ENCODE results near the gene PDAP1.
"Not testable (repeated sequence)": the region's sequence is repeated elsewhere in the genome, so short reads cannot be mapped to it uniquely, and the experiment has no call there.

The PDAP1 gene, protein sequence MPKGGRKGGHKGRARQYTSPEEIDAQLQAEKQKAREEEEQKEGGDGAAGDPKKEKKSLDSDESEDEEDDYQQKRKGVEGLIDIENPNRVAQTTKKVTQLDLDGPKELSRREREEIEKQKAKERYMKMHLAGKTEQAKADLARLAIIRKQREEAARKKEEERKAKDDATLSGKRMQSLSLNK

GRCh38 chr7:99408379-99409191 is at the start of gene PDAP1, which contains the start of gene BUD31:
Gene PDAP1 (minus strand): TSS chr7:99408597. CDS start chr7:99408548, 49 bp downstream.
Gene BUD31 (plus strand): TSS chr7:99408969. CDS start chr7:99411093, 2,124 bp downstream.
- DNase-seq, result peak; percentile 87 to 96

DNA sequence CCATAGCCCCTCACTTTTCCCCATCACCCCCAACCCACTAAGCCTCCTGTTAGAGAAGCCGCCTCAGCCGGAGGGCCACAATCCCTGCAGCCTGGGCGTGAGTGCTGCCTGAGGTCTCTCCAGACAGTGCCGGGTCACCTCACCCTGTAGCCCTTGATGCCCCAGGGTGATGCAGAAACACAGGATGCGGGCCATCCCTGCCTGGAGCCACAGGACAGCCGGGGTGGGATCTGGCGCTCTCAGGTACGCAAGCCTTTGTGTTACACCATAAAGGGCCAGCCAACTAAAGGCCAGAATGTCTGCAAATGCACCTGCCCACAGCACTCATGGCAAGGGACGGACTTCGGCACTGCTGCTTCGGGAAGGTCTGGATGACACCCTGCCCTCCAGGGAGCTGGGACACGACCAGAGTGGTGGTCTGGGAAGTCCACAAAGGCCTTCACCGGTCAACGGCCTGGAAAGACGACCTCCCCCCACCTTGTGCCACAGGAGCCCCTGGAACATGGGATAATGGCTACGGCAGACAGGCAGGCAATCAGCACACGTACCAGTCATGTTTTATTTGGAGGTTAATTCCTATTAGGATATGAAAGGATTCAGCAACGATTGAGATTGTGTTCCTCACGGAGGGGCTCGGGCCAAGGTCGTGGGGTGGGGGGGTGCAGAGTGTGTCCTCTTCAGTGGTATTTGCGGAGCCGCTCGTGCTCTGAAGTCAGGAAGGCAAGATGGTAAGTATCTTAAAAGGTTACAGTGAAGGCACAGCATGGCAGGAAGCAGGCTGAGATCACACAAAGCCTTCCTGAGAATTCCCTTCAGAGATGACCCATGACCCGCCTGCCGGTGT is 49.5 kb upstream of the PDAP1 start:
- no peak for DNase-seq

- DNase-seq, result no peak
These were observed 48.8 kb upstream of the PDAP1 start for GRCh38 chr7:99457050-99457649.

DNA sequence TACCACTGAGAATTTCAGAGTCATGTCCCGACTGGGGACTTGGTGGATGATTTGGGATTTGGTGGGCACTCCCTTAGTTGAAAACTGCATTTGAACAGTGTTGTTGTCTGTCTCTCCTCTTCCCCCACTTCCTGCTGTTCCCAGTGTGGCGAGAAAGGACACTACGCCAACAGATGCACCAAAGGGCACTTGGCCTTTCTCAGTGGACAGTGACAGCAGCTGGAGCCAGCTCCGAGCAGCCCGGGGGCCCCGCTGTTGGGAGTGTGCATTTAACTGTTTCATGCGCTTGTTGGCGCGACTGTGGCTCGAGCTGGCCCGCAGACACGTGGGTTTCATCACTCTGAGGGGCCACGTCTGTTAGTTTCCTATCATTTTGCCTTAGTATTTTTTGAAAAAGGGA is 47.9 kb upstream of the PDAP1 start:
- DNase-seq, result no peak

- DNase-seq, result no peak
These were observed 47.5 kb upstream of the PDAP1 start for GRCh38 chr7:99455874-99456273.

DNA sequence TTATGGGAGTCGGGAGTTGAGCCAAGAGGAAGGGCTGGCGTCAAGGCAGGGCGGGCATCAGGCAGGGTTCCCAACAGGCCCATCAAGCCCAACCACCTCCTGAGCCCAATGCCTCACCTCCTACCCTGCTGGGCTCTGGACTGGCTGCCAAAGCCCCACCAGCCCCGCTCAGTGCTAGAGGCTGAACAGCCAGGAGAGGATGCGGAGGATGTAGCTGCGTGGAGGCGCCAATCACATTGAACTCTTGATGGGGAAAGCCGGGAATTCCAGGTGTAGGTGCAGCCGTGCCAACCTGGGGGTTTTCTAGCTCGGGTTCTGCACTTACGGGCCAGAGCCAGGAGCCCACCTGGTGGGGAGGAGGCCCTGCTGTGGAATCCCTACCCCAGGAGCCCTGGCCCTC is 44.7 kb upstream of the PDAP1 start:
- no peak for DNase-seq

- no peak for DNase-seq
These were observed 44.1 kb upstream of the PDAP1 start for GRCh38 chr7:99452541-99452940.

DNA sequence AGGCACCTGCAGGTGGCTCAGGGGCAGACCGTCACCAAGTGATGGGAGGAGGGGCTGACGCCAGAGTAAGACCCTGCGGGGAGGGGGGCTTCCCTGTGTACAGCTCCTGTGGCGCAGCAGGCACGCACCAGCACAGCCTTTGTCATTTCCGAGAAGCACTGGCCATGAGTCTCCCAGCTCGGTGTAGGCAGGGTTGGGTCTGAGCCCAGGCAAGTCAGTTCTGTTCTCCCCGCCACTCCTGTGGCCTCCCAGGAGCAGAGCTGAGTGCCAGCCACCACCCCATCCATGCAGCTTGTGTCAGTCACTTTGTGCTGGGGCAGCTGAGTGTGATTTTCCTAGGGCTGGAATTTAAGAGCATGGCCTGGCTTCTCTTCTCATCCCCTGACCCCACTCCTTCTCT is 43.5 kb upstream of the PDAP1 start:
- DNase-seq, result no peak

DNA sequence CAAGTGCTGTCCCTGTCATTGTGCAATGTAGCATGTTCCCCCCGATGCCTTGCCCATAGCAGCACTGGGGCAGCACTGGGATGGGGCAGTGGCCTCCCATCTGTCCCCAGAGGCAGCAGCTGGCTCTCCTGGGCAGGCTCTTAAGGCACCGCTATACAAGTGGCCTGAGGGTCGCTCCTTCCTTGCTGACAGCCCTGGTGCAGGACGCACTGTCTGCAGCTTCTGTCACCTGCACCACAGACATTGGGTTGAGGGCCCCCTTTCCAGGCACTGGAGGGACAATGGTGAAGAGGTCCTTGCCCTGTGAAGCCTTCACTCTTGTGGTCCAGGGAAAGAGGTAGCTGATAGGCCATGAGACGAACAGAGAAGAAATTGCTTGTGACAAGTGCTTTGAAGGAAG is 40.9 kb upstream of the PDAP1 start:
- no peak for DNase-seq

DNA sequence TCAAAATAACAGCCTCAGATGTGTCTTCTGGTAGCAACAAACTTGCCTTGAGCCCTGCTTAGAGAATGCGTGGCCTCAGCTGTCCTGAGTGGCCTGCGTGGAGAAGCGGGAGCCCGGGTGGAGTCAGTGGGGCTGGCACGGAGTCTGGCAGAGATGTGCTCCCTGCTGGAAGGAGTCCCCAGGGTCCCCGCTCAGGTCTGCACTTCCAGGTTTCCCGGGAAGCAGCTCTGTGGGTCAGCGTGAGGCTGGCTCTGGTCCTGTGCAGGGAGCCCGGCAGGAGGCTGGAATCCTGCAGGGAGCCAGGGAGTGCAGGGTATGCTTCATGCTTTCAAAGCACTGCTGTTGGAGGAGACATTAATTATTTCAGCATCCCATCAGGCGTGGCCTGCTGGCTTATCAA is 40.5 kb upstream of the PDAP1 start:
- DNase-seq, result no peak

- no peak for DNase-seq
These were observed 39.5 kb upstream of the PDAP1 start for GRCh38 chr7:99447943-99448342.

GRCh38 chr7:99446096-99446495 is 37.7 kb upstream of the PDAP1 start:
- no peak for DNase-seq

DNA sequence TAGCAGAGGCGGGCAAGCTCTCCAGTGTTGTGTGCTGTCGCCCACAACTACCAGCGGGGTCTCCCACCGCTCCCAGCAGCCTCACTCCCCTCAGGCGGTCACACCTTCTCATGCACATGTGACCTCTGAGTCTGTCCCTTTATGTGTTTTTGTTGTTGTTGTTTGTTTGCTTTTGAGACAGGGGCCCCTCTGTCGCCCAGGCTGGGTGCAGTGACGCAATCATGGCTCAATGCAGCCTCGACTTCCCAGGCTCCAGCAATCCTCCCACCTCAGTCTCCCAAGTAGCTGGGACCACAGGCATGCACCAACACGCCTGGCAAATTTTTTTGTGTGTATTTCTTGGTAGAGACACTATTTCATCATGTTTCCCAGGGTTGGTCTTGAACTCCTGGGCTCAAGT is 31.8 kb upstream of the PDAP1 start:
- no peak for DNase-seq

GRCh38 chr7:99438573-99439480 is 30.4 kb upstream of the PDAP1 start, which contains the start of the genes CPSF4 and PTCD1:
Gene CPSF4 (plus strand): TSS chr7:99438943. CDS start chr7:99439083, 140 bp downstream.
Gene PTCD1 (minus strand): TSS chr7:99438798. CDS start chr7:99435242, 3,556 bp downstream.
- peak; percentile 94 to 96 for DNase-seq

GRCh38 chr7:99437946-99438572 is 29.7 kb upstream of the PDAP1 start:
- DNase-seq, result peak in 1 of 2 donors; percentile 1

DNA sequence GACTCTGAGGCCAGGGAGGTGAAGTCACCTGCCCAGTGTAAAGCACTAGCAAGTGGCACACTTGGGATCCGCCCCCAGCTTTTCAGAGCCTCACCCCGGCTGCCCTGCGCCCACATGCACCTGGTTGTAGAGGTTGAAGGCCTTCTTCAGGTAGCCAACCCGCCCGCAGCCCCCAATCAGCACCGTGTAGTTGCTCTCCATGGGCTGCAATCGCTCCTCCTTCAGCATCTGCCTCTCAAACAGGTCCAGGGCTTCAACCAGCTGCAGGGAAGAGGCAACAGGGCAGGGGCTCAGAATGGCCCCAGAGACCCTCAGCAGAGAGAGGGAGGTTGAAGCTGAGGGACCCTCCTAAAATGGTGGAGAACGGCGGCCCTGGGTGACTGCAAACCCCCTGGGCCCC is 24.8 kb upstream of the PDAP1 start:
- DNase-seq, result no peak

DNA sequence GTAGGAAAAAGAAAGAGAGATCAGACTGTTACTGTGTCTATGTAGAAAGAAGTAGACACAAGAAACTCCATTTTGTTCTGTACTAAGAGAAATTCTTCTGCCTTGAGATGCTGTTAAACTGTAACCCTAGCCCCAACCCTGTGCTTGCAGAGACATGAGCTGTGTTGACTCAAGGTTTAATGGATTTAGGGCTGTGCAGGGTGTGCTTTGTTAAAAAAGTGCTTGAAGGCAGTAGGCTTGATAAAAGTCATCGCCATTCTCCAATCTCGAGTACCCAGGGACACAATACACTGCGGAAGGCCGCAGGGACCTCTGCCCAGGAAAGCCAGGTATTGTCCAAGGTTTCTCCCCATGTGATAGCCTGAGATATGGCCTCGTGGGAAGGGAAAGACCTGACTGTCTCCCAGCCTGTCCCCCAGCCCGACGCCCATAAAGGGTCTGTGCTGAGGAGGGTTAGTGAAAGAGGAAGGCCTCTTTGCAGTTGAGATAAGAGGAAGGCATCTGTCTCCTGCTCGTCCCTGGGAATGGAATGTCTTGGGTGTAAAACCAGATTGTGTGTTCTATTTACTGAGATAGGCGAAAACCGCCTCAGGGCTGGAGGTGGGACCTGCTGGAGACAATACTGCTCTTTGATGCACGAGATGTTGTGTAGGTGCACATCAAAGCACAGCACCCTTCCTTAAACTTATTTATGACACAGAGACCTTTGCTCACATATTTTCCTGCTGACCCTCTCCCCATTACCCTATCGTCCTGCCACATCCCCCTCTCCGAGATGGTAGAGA is 23.6 kb upstream of the PDAP1 start:
- DNase-seq, result not testable (repeated sequence)

GRCh38 chr7:99429756-99430155 is 21.4 kb upstream of the PDAP1 start:
- no peak for DNase-seq

DNA sequence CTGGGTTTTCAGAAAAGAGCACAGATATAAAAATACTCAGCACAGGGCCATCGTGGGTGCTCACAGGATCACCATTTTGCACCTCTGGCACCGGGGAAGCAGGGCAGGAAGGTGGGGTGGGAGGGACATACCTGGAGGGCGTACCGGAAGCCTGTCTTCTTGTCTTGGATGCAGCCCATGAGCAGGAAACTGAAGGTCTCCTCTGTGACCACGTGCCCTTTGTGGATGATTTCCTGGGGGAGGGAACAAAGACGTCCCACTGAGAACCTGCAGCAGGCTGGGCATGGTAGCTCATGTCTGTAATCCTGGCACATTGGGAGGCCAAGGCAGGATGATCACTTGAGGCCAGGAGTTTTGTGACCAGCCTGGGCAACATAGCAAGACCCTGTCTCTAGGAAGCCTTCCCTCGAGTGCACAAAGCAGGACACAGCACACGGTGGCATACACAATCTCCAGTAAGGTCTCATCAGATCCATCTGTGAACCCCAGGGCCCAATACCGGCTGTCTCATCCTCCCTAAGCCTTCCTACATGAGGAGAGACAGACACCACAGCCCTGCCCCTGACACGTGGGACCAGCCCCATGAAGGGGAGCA is 20.7 kb upstream of the PDAP1 start:
- DNase-seq, result no peak
